NCI-H1417 (cell line): ENCODE results near the gene KCNIP3.

ENCODE experiments used
- DNase-seq, 3 experiments: peaks; one replicate each; lab custom pipeline; 2025; lab: John Stamatoyannopoulos, UW

Gene KCNIP3

GRCh38 chr2:95296011-95296410 is 1.1 kb upstream of the KCNIP3 start:
- peak; percentile 25 to 93 (median 73) for DNase-seq

DNA sequence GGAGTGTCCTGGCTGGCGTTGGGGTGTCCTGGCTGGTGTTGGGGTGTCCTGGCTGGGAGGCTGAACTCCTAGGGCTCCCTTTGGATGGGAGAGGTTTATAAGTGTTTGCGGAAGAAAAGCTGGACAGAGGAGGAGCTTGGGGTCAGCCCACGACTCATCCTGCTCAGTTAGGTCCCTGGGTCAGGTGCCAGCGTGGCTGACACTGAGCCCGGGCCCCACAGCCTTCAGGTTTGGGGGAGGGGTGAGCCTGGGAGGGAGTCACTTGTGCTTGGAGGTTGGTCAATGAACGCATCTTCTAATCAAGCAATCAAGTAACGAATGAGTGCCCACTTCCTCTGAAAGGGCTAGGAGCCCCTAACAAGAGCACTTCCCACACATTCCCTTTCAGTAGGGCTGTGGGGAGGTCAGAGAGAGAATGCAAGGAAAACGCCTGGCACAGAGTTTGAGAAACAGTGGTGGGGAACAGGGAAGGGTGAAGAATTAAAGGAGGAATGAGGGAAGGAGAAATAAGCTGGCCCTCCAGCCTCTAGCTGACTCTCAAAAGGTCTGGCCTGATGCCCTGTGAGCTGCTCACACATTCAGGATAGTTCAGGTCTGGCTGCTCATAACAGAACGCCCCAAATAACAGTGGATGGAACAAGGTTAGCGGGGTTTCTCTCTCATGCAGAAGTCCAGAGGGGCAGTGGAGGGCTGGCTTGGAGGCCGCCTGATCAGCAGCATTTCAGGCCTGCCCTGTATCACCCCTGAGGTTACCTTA is 670 bp downstream of the KCNIP3 start:
- peak in 2 of 3 experiments; percentile 30 to 66 for DNase-seq

GRCh38 chr2:95298486-95299111 is 1.5 kb downstream of the KCNIP3 start:
- no peak for DNase-seq

DNA sequence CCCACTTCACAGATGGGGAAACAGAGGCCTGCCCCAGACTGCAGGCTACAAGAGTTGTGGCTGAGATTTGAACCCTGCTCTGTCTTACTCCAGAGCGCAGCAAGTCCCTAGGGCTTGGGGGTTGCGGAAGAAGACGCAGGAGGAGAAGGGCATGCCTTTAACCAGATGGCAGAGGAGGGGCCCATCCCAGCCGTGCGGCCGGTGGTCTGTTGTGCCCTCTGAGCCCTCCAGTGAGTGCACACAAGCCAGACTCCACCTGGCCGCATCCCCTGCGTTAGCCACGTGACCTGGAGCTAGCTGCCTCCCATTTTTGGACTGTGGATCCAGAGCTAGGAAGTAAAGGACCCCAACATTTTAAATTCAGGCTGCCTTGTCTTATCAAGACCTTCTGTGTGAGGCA is 2.8 kb downstream of the KCNIP3 start:
- no peak for DNase-seq

GRCh38 chr2:95300450-95300849 is 3.3 kb downstream of the KCNIP3 start:
- peak; percentile 55 to 87 (median 64) for DNase-seq

- no peak for DNase-seq
Measured at GRCh38 chr2:95301186-95301585, 4.0 kb downstream of the KCNIP3 start.

DNA sequence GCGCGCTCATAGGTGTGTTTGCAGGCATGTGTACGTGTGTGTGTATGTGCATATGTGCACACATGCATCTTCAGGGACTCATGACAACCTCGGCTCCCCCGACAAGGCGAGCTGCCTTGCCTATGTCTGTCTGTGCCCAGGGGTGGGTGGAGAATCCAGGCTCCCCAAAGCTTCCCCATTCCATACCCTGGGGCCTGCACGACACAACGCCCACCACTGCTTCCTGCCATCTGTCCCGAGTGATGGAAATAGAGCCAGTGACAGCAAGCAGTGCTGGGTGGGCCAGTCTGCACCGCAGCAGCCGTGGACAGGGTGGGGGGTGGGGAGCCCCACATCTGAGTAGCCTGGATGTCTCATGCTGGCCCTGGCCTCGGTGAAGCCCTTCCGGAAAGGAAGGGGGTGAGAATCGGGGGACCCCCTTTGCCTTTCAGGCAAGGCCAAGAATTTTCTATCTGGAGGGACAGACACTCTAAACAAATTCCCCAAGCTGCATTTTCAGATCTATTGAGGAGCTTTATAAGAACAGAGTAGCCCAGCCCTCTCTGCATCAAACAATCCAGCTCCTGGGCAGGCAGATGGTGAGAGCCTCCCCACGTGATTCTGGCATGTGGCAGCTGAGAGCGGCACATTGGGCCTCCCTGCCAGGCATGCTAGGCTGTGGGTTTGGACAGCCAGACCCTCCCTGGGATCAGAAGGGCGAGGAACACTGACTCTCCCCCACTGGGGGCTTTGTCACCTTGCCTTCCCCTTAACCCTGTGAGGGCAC is 4.9 kb downstream of the KCNIP3 start:
- DNase-seq = no peak

DNA sequence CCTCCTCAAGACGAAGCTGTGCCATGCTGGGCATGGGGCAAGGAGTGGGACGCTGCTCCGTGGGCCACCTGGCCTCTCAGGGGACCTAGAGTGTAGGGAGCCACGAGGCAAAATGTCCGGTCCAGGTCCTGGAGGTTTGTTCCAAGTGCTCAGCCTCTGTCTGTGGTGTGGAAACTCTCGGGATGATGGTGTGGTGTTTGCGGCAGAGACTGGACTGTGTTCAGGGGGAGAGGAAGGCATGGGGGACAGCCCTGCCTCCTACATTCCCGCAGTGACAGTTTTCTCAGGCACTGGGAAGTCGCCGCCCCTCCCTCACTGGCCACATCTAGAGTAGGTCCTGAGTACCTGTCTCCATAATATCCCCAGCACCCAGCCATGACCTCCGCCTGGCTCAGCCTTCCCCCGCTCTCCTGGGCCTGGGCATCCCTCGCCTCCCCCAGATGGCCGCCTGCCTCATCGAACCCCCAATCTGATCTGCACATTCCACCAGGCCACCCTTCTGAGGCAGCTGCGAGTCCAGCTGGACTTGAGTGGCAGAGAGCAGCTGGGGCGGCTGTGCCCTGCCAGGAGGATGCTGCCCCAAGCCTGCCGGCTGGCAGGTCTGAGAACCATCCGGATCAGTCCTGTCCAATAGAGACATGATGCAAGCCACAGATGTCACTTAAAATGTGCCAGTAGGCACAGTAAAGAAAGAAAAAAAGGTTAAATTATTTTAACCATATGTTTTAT is 6.2 kb downstream of the KCNIP3 start:
- peak in 1 of 3 experiments; percentile 9 for DNase-seq

GRCh38 chr2:95305380-95306061 is 8.4 kb downstream of the KCNIP3 start:
- DNase-seq = peak in 1 of 3 experiments; percentile 23

DNA sequence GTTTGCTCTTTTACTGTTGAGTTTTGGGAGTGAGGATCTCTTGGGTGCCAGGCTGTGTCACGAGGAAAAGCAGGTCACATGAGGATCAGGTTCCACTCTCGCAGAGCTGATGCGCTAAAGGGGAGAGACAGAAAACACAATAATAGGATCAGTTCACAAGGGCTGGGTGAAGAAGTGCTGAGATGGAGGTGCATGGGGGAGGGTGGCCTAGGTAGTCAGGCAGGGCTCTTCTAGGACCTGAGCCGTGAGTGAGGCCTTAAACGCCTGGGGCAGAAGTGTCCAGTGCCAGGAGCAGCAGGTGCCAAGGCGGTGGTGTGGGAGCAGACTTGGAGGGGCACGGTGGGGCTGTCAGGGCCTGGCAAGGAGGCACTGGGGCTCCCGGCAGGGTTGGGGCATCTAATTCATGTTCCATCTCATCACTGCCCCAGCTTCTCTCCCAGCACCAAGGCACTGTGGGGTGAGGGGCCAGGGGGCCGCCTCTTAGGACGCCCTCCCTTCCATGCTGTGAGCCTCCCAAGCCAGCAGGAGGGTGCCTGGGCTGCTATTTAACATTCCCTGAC is 9.3 kb downstream of the KCNIP3 start:
- DNase-seq = peak in 2 of 3 experiments; percentile 8 to 9

DNA sequence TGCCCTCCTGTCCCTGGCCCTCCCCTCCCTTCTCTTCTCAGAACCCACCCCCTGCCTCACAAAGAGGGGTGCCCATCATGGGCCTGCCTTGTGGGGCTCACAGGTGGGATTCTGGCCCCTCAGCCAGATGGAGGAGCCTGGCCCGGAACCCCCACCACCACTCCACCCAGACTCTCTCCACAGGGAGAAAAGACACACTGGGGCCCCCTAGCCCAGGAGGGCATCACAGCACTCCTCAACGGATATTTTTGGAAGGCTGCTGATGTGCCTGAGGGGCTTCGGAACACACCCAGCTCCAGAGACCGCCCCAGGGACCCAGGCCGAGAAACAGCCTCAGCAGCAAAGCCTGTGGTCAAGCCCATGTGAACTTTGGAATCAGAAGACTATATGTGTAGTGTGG is 9.9 kb downstream of the KCNIP3 start:
- DNase-seq = no peak

DNA sequence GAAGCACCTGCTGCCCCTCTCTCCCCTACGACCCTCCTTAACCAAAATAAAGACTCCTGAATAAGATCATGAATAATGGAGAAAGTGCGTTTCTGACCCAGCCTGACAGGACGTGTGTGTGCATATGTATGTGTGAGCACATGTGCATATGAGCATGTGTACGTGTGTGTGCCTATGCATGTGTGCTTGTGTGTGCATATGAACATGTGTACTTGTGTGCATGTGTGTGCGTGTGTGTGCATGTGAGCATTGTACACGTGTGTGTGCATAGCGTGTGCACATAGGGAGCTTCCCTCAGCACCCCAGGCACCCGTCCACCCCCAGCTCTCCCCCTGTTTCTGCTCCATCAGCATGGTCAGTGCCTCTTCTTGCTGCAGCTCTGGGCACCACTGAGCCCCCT is 10.7 kb downstream of the KCNIP3 start:
- no peak for DNase-seq

DNA sequence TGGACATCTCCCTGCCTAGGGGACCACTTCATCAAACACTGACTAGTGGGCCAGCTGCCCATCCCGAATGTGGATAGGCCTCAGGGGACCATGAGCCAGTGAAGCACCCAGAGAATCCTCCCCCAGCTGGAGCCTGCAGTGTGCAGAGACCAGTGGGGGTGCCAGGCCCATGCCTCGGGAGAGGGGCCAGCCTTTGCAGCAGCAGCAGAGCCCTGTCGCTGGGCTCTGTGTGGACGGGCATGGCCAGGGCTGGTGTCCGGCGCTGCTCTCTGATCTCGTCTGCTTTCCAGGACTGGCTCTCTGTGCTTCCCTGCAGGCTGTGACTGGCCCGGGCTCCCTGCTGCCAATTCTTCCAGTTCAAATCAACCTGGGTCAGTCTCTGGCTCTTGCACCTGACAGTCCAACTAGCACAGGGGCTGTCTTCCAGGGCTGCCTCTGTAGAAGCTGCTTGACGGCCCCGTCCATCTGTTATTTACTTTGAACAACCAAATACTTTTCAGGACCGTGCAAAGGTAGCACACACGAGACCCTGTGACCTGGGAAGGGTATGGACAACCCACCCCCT is 11.4 kb downstream of the KCNIP3 start:
- no peak for DNase-seq

- DNase-seq = no peak
Measured at GRCh38 chr2:95309599-95309998, 12.5 kb downstream of the KCNIP3 start.

GRCh38 chr2:95310216-95310615 is 13.1 kb downstream of the KCNIP3 start:
- DNase-seq = peak in 1 of 3 experiments; percentile 5

DNA sequence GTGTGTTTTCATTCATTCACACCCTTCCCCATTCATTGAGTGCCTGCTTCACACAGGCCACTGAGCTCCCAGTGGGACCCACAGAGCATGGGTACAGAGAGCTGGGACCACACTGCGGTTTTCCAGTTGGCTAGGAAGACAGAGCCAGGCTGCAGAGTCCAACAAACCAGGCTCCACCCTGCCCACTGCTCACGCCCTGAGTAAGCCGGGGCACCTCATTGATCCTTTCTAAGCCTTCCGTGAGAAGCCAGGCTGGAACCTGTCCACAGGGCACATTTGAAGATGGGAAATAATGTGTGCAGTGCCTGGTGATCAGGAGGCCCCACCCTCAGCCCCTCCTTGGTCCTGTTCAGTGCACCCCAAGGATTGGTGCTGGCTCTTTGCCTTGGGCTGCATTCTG is 13.5 kb downstream of the KCNIP3 start:
- no peak for DNase-seq

- DNase-seq = no peak
Measured at GRCh38 chr2:95311815-95312542, 14.8 kb downstream of the KCNIP3 start.

- no peak for DNase-seq
Measured at GRCh38 chr2:95312543-95313201, 15.5 kb downstream of the KCNIP3 start.

- peak in 1 of 3 experiments; percentile 22 for DNase-seq
Measured at GRCh38 chr2:95313296-95314131, 16.4 kb downstream of the KCNIP3 start.
